ENCODE measurements around the gene LTBP1.

Gene LTBP1

GRCh38 chr2:33107690-33108482 lies 161.1 kb downstream of the LTBP1 start:
- no peaks in the 10 kb centered on the region for H3K27me3 Mint-ChIP-seq (ENCODE audit: low read depth)
- peaks cover 13% of the 10 kb centered on the region for H3K36me3 Mint-ChIP-seq (ENCODE audit: low read depth)
- H3K27ac Mint-ChIP-seq: peak overlapping the region; percentile 28 to 36 (median 28)
- TF ChIP-seq CTCF (IDR thresholded peaks at IDR 0.05; ENCODE audit: unreplicated experiment in 3 of 3): no peak
- H3K4me1 Mint-ChIP-seq: peaks cover 47% of the 10 kb centered on the region
- H3K4me3 Mint-ChIP-seq: no peak overlapping the region
- peaks cover 5% of the 10 kb centered on the region for H3K9me3 Mint-ChIP-seq

GRCh38 chr2:33108483-33109443 lies 162.0 kb downstream of the LTBP1 start:
- Mint-ChIP-seq H3K36me3 (ENCODE audit: low read depth) (peaks cover 16% of the 10 kb centered on the region), H3K9me3 (peaks cover 5% of the 10 kb centered on the region), H3K4me3 (no peak overlapping the region), H3K4me1 (peaks cover 47% of the 10 kb centered on the region), H3K27me3 (ENCODE audit: low read depth) (no peaks in the 10 kb centered on the region), H3K27ac (peak overlapping the region; percentile 28 to 61 (median 56))
- no peak for TF ChIP-seq CTCF (IDR thresholded peaks at IDR 0.05; ENCODE audit: unreplicated experiment in 3 of 3)

GRCh38 chr2:33110461-33110860 lies 163.7 kb downstream of the LTBP1 start:
- H3K4me3 Mint-ChIP-seq: no peak overlapping the region
- H3K4me1 Mint-ChIP-seq: peaks cover 34% of the 10 kb centered on the region
- peaks cover 16% of the 10 kb centered on the region for H3K36me3 Mint-ChIP-seq (ENCODE audit: low read depth)
- no peak overlapping the region for H3K27ac Mint-ChIP-seq
- H3K27me3 Mint-ChIP-seq (ENCODE audit: low read depth): no peaks in the 10 kb centered on the region
- peaks cover 2% of the 10 kb centered on the region for H3K9me3 Mint-ChIP-seq
- TF ChIP-seq CTCF (IDR thresholded peaks at IDR 0.05; ENCODE audit: unreplicated experiment in 3 of 3): no peak

- no peaks in the 10 kb centered on the region for H3K27me3 Mint-ChIP-seq (ENCODE audit: low read depth)
- peaks cover 14% of the 10 kb centered on the region for H3K36me3 Mint-ChIP-seq (ENCODE audit: low read depth)
- peak overlapping the region in 1 of 3 experiments; percentile 37 for H3K27ac Mint-ChIP-seq
- TF ChIP-seq CTCF (IDR thresholded peaks at IDR 0.05; ENCODE audit: unreplicated experiment in 3 of 3): no peak
- H3K4me1 Mint-ChIP-seq: peaks cover 34% of the 10 kb centered on the region
- no peak overlapping the region for H3K4me3 Mint-ChIP-seq
- H3K9me3 Mint-ChIP-seq: peaks cover 2% of the 10 kb centered on the region
These were observed 164.3 kb downstream of the LTBP1 start for GRCh38 chr2:33111002-33111446.

GRCh38 chr2:33115196-33115595 lies 168.4 kb downstream of the LTBP1 start:
- no peak for TF ChIP-seq CTCF (IDR thresholded peaks at IDR 0.05; ENCODE audit: unreplicated experiment in 3 of 3)
- Mint-ChIP-seq H3K36me3 (ENCODE audit: low read depth) (peaks cover 18% of the 10 kb centered on the region), H3K4me1 (peaks cover 33% of the 10 kb centered on the region), H3K4me3 (no peak overlapping the region), H3K9me3 (no peaks in the 10 kb centered on the region), H3K27me3 (ENCODE audit: low read depth) (no peaks in the 10 kb centered on the region), H3K27ac (no peak overlapping the region)

All from nephron (organoid).